Measurements from ENCODE around the gene ODF4. TPM values are rescaled to one million over a fixed set of nuclear protein-coding genes. Genes with fewer than 3 reads are reported as not detected.
"Not testable (repeated sequence)": the region's sequence is repeated elsewhere in the genome, so short reads cannot be mapped to it uniquely, and the experiment has no call there.

ODF4 gene
- total RNA-seq, 3 donors from 2014 or later, result not detected

DNA sequence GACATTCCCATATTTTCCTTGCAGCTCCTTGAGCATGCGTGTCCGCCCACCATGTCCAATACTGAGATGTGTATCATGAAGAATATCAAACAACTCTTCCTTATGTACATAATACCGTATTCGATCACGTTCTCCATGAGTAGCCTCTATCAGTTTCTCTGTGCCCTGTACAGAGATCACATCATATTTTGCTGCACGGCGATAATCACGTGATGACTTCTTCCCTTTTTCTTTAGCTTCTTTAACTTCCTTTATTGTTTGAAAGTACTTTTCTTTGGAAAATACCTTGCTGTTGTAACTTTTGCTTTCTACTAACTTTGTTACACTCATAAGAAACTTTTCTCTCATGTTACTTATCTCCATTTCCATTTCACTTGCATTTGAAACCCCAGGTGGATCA, 30.3 kb downstream of the ODF4 start:
- ATAC-seq (no peak), DNase-seq (no peak)
- H3K27me3 Mint-ChIP-seq (ENCODE audit: low read depth), result no peaks in the 10 kb centered on the region
- no peak overlapping the region for H3K4me3 Mint-ChIP-seq
- H3K4me1 Mint-ChIP-seq (ENCODE audit: low read depth), result peaks cover 4% of the 10 kb centered on the region
- H3K36me3 Mint-ChIP-seq (ENCODE audit: insufficient read depth), result peaks cover 4% of the 10 kb centered on the region
- H3K9me3 Mint-ChIP-seq, result no peaks in the 10 kb centered on the region

DNA sequence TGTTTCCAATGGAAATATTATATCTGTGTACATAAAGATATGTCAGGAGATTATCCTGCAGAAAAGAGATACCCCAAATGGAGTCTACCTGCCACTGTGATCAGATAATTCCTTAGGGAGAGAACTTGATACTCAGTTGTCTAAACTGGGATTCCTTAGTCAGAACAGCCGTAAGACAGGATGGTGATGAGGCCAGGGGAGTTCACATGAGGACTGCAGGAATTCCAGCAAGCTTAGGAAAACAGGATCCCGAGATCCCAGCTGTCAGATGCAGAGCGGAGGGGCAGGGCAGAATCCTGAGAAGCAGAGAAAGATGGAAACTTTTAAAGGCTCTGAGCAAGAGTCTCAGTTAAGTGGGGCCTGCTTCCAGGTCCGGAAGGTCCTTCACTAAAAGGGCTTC, 32.1 kb downstream of the ODF4 start:
- DNase-seq, result no peak
- peaks cover 19% of the 10 kb centered on the region for H3K4me1 Mint-ChIP-seq (ENCODE audit: low read depth)
- no peaks in the 10 kb centered on the region for H3K9me3 Mint-ChIP-seq
- no peak for ATAC-seq
- H3K27me3 Mint-ChIP-seq (ENCODE audit: low read depth), result no peaks in the 10 kb centered on the region
- peaks cover 14% of the 10 kb centered on the region for H3K36me3 Mint-ChIP-seq (ENCODE audit: insufficient read depth)
- H3K4me3 Mint-ChIP-seq, result no peak overlapping the region

DNA sequence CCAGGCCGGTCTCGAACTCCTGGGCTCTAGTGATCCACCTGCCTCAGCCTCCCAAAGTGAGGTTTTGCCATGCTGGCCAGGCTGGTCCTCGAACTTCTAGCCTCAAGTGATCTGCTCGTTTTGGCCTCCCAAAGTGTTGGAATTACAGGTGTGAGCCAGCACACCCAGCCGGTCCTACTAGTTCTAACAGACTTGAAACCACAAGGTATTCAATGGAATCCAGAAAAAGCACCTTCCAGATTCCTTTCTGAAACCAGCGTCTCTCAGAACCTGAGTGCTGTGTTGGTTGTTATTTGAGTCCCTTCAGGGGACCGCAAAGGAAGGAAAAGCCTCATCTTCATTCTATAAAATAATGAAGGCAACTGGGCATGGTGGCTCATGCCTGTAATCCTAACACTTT, 32.8 kb downstream of the ODF4 start:
- Mint-ChIP-seq H3K36me3 (ENCODE audit: insufficient read depth) (peaks cover 18% of the 10 kb centered on the region), H3K27me3 (ENCODE audit: low read depth) (no peaks in the 10 kb centered on the region), H3K4me1 (ENCODE audit: low read depth) (peaks cover 25% of the 10 kb centered on the region), H3K9me3 (no peaks in the 10 kb centered on the region), H3K4me3 (no peak overlapping the region)
- DNase-seq, result no peak
- ATAC-seq, result no peak

DNA sequence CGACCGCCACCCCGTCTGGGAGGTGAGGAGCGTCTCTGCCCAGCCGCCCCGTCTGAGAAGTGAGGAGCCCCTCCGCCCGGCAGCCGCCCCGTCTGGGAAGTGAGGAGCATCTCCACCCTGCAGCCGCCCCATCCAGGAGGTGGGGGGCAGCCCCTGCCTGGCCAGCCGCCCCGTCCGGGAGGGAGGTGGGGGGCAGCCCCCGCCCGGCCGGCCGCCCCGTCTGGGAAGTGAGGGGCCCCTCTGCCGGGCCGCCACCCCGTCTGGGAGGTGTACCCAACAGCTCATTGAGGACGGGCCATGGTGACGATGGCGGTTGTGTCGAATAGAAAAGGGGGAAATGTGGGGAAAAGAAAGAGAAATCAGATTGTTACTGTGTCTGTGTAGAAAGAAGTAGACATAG, 34.2 kb downstream of the ODF4 start:
- DNase-seq; H3K4me3 Mint-ChIP-seq; H3K27me3 Mint-ChIP-seq (ENCODE audit: low read depth); ATAC-seq; H3K9me3 Mint-ChIP-seq: not testable (repeated sequence)
- peaks cover 38% of the 10 kb centered on the region for H3K4me1 Mint-ChIP-seq (ENCODE audit: low read depth)
- peaks cover 28% of the 10 kb centered on the region for H3K36me3 Mint-ChIP-seq (ENCODE audit: insufficient read depth)

DNA sequence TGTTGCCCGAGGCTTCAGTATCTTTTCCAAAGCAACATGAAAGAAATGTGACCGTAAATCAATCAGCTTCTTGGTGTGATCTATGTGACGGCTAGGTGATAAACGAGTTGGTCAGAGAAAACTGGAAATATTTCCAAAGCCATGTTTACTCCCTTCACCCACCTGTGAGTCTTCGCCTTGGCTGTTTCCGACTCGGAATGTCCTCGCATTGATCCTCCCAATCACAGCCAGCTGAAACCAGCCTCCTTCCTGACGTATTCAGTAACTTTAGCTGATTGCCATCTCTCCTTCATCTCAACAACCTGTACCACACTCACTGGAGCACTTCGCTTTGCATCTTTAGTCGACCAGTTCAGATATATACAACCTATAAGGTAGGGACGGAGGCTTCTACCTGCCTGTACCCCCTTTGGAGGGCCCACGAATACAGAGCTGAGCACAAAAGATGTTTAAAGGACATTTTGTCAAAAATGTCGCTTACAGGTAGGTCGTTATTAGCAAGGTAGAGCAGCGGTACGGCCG, 36.2 kb downstream of the ODF4 start:
- Mint-ChIP-seq H3K4me3 (peak overlapping the region; percentile 85), H3K27me3 (ENCODE audit: low read depth) (no peaks in the 10 kb centered on the region), H3K9me3 (no peaks in the 10 kb centered on the region), H3K36me3 (ENCODE audit: insufficient read depth) (peaks cover 40% of the 10 kb centered on the region), H3K4me1 (ENCODE audit: low read depth) (peaks cover 52% of the 10 kb centered on the region)
- DNase-seq (no peak), ATAC-seq (peak; percentile 3 to 6)

DNA sequence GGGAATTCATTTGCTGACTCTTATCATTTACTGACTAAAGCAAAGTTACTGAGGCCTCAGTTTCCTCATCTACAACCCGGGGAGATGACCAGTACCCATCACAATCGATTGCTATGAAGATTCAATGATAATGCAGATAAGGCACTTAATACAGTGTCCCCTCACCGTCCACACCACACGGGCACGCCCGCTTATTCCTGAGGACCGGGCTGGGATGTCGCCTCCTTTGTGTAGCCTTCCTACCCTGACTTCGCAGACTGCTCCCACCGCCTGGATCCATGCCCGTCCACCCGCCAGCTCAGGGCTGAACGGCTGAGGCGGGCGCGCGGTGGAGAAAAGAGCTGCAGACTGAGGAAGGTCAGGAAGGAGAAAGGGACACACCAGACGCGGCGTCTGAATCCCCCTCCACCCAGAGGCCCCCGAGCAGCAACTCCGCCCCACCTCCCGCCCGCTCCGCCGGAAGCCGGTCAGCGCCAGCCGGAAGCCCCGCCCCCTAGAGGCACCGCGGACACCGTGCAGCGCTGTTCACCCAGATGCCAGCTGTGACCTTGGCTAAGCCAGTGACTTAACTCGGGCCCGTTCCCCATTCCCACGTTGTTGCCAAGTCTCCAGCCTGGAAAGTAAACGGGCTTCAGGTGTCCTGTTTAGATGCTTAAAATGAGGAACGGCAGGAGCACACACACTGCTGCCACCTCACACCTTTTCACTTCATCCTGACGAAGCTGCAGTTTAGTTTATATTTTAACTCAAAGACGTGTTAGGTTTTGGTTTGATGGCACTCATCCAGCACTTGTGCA, 36.8 kb downstream of the ODF4 start, which contains the start of gene KRABD2:
TSS of gene KRABD2 (minus strand) at position 434 of the 797 bp plus-strand sequence.
- Mint-ChIP-seq H3K4me1 (ENCODE audit: low read depth) (peaks cover 58% of the 10 kb centered on the region), H3K9me3 (no peaks in the 10 kb centered on the region), H3K27me3 (ENCODE audit: low read depth) (no peaks in the 10 kb centered on the region), H3K36me3 (ENCODE audit: insufficient read depth) (peaks cover 47% of the 10 kb centered on the region), H3K4me3 (peak within 1 kb of the TSS; percentile 85)
- ATAC-seq, result peak; percentile 98
- DNase-seq, result peak; percentile 85

DNA sequence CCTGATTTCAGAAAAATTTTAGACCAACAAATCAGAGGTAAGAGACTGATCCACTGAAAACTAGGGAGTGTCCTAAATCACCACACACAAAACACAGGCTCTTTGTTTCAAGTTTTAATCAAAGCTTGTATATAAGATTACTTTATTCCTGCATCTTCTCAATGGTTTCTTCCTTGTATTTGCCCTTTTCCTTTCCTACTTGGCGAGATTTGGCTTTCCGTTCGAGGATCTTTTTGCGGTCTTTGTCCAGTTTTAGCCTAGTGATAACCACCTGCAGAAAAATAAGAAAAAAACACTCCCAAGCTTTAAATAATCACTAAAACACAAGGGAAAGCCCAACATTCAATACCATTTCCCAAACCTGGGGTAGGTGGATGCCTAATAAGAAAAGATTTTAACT, 37.8 kb downstream of the ODF4 start:
- Mint-ChIP-seq H3K36me3 (ENCODE audit: insufficient read depth) (peaks cover 55% of the 10 kb centered on the region), H3K27me3 (ENCODE audit: low read depth) (no peaks in the 10 kb centered on the region), H3K4me3 (peak overlapping the region; percentile 85), H3K9me3 (no peaks in the 10 kb centered on the region), H3K4me1 (ENCODE audit: low read depth) (peaks cover 62% of the 10 kb centered on the region)
- DNase-seq, result no peak
- ATAC-seq, result no peak

DNA sequence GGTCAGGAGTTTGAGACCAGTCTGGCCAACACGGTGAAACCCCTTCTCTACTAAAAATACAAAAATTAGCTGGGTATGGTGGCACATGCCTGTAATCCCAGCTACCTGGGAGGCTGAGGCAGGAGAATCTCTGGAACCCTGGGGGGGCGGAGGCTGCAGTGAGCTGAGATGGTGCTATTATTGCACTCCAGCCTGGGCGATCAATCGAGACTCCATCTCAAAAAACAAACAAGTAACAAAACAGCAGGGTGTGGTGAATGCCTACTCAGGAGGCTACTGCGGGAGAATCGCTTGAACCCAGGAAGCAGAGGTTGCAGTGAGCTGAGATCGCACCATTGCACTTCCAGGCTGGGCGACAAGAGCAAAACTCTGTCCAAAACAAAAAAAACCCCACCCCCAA, 38.5 kb downstream of the ODF4 start:
- not testable (repeated sequence) for H3K27me3 Mint-ChIP-seq (ENCODE audit: low read depth); DNase-seq; ATAC-seq; H3K9me3 Mint-ChIP-seq
- H3K4me3 Mint-ChIP-seq, result peak overlapping the region; percentile 31
- peaks cover 61% of the 10 kb centered on the region for H3K36me3 Mint-ChIP-seq (ENCODE audit: insufficient read depth)
- peaks cover 62% of the 10 kb centered on the region for H3K4me1 Mint-ChIP-seq (ENCODE audit: low read depth)

DNA sequence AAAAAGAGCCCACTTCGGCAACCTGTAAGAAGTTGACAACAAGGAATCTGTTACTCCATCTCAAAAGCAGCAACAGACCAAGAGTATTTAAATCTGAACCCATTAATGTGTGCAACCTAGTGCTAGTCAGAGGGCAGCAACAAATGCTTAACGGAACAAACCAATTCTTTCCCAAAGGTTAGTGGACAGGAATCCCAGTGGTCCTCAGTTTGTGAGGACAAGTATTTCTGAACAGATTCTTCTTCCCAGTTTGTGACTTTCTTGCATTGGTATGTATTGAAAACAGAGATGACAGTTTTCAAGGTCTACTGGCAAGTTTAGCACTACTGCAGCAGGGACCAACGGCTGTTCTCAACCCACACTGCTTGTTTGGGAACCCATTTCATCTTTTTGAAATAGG, 40.4 kb downstream of the ODF4 start:
- Mint-ChIP-seq H3K27me3 (ENCODE audit: low read depth) (no peaks in the 10 kb centered on the region), H3K9me3 (no peaks in the 10 kb centered on the region), H3K36me3 (ENCODE audit: insufficient read depth) (peaks cover 61% of the 10 kb centered on the region), H3K4me1 (ENCODE audit: low read depth) (peaks cover 71% of the 10 kb centered on the region), H3K4me3 (peak overlapping the region; percentile 100)
- DNase-seq (no peak), ATAC-seq (no peak)

DNA sequence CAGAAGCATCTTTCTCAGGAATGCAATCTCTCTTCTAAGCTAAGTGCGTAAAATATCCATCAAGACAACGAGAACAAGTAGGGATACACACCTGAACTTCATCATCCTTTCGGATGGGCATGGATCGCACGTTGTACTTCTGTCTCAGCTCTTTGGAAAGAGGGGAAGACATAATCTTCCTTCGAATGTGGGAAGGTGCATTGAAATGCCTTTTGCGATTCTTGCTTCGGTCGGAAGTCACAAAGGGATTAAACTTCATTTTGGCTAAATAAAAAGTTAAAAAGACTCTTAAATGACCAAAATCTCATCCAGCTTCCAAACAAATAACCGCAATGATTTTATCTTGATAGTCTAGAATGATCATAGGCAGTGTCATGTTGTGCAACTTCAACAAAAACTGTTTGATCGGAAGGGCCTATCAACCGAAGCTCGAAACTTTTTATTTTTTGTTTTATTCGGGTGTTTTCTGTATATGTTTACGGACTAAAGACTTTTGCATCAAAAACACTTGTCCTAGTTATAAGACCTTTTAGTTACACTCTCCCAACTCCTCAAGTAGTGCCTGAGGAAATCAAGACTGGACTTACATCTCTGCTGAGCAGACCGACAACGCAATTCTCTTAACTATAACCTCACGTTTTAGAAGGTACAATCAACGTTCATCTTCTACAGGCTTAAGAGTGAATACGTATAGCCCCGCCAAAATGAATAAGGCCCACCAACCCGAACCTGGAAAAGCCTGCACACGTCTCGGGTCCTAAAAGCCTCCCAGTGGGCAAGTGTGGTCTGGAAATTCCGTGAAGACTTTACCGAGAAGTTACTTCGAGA, 42.6 kb downstream of the ODF4 start:
- peaks cover 58% of the 10 kb centered on the region for H3K4me1 Mint-ChIP-seq (ENCODE audit: low read depth)
- no peak for ATAC-seq

DNA sequence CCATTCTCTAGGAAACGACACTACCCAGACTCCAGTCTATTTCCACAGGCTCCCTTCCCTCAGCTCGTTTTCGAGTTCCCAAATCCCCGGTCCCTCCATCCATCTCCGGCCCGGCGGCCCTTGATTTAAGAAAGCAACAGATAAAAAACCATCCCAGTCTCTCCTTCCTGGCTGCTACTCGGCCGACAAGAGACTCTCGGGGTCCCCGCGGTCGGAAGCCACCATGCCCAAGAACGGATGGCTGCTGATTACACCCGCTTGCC, 43.2 kb downstream of the ODF4 start:
- ATAC-seq (peak in 1 of 2 donors; percentile 1), DNase-seq (no peak)
- Mint-ChIP-seq H3K4me3 (peak overlapping the region; percentile 100), H3K9me3 (no peaks in the 10 kb centered on the region), H3K27me3 (ENCODE audit: low read depth) (no peaks in the 10 kb centered on the region), H3K36me3 (ENCODE audit: insufficient read depth) (peaks cover 44% of the 10 kb centered on the region), H3K4me1 (ENCODE audit: low read depth) (peaks cover 58% of the 10 kb centered on the region)

More for the DNA sequence above, 42.6 kb downstream of the ODF4 start:
- DNase-seq, result no peak
- Mint-ChIP-seq H3K4me3 (peak overlapping the region; percentile 100), H3K9me3 (no peaks in the 10 kb centered on the region), H3K36me3 (ENCODE audit: insufficient read depth) (peaks cover 48% of the 10 kb centered on the region), H3K27me3 (ENCODE audit: low read depth) (no peaks in the 10 kb centered on the region)

DNA sequence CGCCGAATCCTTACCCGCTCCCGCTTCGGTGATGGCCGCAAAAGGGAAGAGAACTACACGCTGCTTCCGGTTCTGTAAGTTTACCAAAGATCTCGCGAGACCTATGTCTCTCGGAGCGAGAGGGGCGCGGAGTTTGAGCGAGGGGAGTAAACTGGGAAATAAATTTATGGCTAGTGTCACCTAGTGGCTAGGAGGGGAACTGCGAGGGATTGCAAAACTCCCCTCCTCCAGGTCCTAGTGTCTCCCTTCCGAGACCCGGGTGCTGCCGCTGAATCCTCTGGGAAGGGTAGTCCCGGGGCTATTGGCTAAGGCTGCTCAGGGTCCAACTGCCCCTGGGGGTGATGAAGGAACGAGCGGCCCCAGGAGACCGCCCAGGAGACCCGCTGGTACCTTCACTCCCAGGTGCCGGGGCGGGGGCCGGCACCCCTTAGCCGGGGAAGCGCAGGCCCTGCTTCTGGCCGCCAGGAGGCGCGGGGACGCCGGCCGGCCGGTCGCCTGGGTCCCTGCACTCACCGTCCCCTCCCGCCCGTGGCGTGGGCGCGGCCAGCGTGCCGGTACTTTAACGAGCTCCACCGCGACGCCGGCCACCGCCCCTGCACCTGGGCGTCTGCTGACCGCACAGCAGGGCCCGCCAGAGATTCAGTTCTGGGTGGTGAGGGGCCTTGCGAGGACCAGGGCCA, 43.6 kb downstream of the ODF4 start, which contains the start of gene RPL26:
TSS of gene RPL26 (minus strand) at position 51 of the 680 bp plus-strand sequence. CDS start 883 bp downstream, outside the sequence.
- Mint-ChIP-seq H3K27me3 (ENCODE audit: low read depth) (no peaks in the 10 kb centered on the region), H3K36me3 (ENCODE audit: insufficient read depth) (peaks cover 41% of the 10 kb centered on the region), H3K4me3 (peak within 1 kb of the TSS; percentile 100), H3K9me3 (no peaks in the 10 kb centered on the region), H3K4me1 (ENCODE audit: low read depth) (peaks cover 58% of the 10 kb centered on the region)
- DNase-seq (peak; percentile 92), ATAC-seq (peak; percentile 92)

DNA sequence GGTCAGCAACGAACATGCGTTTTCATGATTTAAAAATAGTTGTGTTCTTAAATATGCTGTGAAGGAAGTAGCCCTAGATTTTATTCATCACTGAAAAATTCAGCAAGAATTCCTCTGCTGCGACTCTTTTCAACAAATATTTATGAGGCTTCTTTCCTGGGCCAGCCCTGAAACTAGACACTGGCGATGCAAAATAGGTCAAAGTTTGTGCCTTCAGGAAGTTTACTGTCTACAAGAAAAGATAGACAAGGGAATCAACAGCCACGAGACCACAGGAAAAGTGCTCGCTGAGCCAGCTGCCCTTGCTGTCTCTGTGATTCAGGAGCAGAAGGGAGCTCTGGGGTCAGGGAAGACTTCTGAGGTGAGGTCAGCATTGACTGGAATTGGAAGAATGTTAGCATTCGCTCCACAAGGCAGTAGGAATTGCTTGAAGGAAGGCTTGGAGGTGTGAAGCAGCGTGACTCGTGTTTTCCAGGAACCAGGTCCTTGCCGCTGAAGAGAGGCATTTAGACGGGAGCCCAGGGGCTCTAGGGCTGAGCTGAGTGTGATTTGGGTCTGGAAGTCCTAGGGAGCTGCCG, 45.2 kb downstream of the ODF4 start:
- H3K4me1 Mint-ChIP-seq (ENCODE audit: low read depth), result peaks cover 44% of the 10 kb centered on the region
- DNase-seq (no peak), ATAC-seq (no peak)
- H3K4me3 Mint-ChIP-seq, result peak overlapping the region; percentile 100
- no peaks in the 10 kb centered on the region for H3K9me3 Mint-ChIP-seq
- H3K27me3 Mint-ChIP-seq (ENCODE audit: low read depth), result no peaks in the 10 kb centered on the region
- peaks cover 29% of the 10 kb centered on the region for H3K36me3 Mint-ChIP-seq (ENCODE audit: insufficient read depth)

DNA sequence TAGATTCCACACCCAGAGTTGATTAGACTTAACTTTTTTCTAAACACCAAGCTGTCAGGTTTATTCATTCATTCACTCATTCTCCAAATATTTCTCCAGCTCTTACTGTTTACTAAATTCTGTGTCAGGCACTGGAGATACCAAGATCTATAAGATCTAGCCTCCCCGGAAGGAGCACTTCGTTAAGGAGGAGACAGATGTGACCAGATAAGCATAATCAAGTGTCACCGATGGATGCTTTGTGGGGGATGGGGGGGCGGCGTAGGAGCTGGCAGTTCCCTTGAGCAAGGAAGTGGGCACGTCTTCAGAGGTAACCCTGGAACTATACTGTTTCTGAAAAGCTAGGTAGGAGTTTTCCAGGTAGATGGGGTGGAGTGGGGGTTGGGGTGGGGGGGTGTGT, 47.2 kb downstream of the ODF4 start:
- Mint-ChIP-seq H3K9me3 (no peaks in the 10 kb centered on the region), H3K4me3 (no peak overlapping the region), H3K36me3 (ENCODE audit: insufficient read depth) (peaks cover 12% of the 10 kb centered on the region), H3K4me1 (ENCODE audit: low read depth) (peaks cover 28% of the 10 kb centered on the region), H3K27me3 (ENCODE audit: low read depth) (no peaks in the 10 kb centered on the region)
- ATAC-seq (no peak), DNase-seq (no peak)
